HL-60 (cell line): Measurements from ENCODE around the gene AIRE.
"Not testable (repeated sequence)": the region's sequence is repeated elsewhere in the genome, so short reads cannot be mapped to it uniquely, and the experiment has no call there.

Source experiments
- GABPA ChIP-seq: IDR thresholded peaks from 2 replicates; pipeline ENCODE4 v1.6.1; 2012; ENCODE audit warnings: low read depth
- POLR2AphosphoS5 ChIP-seq: IDR thresholded peaks from 2 replicates; pipeline ENCODE4 v1.6.1; 2012; ENCODE audit warnings: low read depth

DNA sequence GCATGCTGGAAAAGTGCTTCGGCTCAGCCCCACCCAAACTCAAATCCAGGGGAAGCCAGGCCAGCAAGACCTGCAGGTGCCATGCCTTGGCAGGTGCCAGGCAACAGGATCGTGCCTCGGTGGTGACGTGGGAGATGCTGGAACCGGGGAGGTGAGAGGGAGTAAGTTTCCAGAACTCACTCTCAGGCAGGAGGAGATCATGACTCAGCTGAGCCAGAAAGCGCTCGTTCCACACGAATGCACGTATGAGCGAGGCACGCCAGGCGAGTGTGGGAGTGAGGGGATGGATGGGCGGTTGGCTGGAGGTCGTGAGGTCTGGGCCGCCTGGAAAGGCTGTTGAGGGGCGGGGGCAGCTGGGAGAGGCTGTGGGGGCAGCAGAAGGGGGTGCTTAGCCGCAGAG, 37.8 kb upstream of the AIRE start:
- not testable (repeated sequence) for TF ChIP-seq POLR2AphosphoS5, GABPA
